CD4-positive, alpha-beta T cell treated with Interleukin-1 beta for 1 hour (primary cell): Measurements from ENCODE around the gene C11orf54.
"Not testable (repeated sequence)": the region's sequence is repeated elsewhere in the genome, so short reads cannot be mapped to it uniquely, and the experiment has no call there.

Experiments
- DNase-seq, 2 donors: peaks; one replicate each; pipeline ENCODE4 v3.0.0-alpha.2; 2020 to 2022

Gene C11orf54

GRCh38 chr11:93735627-93736026 is 5.8 kb upstream of the C11orf54 start:
- DNase-seq = no peak

GRCh38 chr11:93736129-93736528 is 5.3 kb upstream of the C11orf54 start:
- no peak for DNase-seq

GRCh38 chr11:93737904-93738612 is 3.4 kb upstream of the C11orf54 start:
- DNase-seq = no peak

GRCh38 chr11:93738647-93739081 is 2.8 kb upstream of the C11orf54 start:
- DNase-seq = no peak

- DNase-seq = peak; percentile 25 to 44
Observed at GRCh38 chr11:93740031-93740729, 1.3 kb upstream of the C11orf54 start.

GRCh38 chr11:93740730-93741093 is 760 bp upstream of the C11orf54 start:
- peak; percentile 64 for DNase-seq

GRCh38 chr11:93741882-93742226 is 382 bp downstream of the C11orf54 start:
- no peak for DNase-seq

- no peak for DNase-seq
Observed at GRCh38 chr11:93743291-93743690, 1.8 kb downstream of the C11orf54 start.

- no peak for DNase-seq
Observed at GRCh38 chr11:93744669-93745004, 3.2 kb downstream of the C11orf54 start.

GRCh38 chr11:93745005-93745755 is 3.7 kb downstream of the C11orf54 start:
- not testable (repeated sequence) for DNase-seq

GRCh38 chr11:93746101-93746500 is 4.6 kb downstream of the C11orf54 start:
- no peak for DNase-seq

GRCh38 chr11:93747122-93747521 is 5.7 kb downstream of the C11orf54 start:
- no peak for DNase-seq

GRCh38 chr11:93751001-93751400 is 9.5 kb downstream of the C11orf54 start:
- DNase-seq = no peak

GRCh38 chr11:93753241-93753640 is 11.8 kb downstream of the C11orf54 start:
- no peak for DNase-seq

GRCh38 chr11:93756748-93757147 is 15.3 kb downstream of the C11orf54 start:
- DNase-seq = no peak

- DNase-seq = no peak
Observed at GRCh38 chr11:93757301-93757700, 15.8 kb downstream of the C11orf54 start.

GRCh38 chr11:93757924-93758865 is 16.7 kb downstream of the C11orf54 start:
- no peak for DNase-seq

- DNase-seq = not testable (repeated sequence)
Observed at GRCh38 chr11:93759123-93759522, 17.7 kb downstream of the C11orf54 start.

GRCh38 chr11:93761910-93762309 is 20.4 kb downstream of the C11orf54 start:
- no peak for DNase-seq

- no peak for DNase-seq
Observed at GRCh38 chr11:93765551-93765950, 24.1 kb downstream of the C11orf54 start.

GRCh38 chr11:93766504-93766903 is 25.0 kb downstream of the C11orf54 start:
- no peak for DNase-seq

- DNase-seq = no peak
Observed at GRCh38 chr11:93767018-93767417, 25.5 kb downstream of the C11orf54 start.

GRCh38 chr11:93770160-93770559 is 28.7 kb downstream of the C11orf54 start:
- DNase-seq = no peak
